Measurements from ENCODE around the gene INO80D.
"Not testable (repeated sequence)": the region's sequence is repeated elsewhere in the genome, so short reads cannot be mapped to it uniquely, and the experiment has no call there.

INO80D gene

GRCh38 chr2:205977699-205978098 lies 108.3 kb downstream of the INO80D start:
- DNase-seq (ENCODE audit: low spot score), result not testable (repeated sequence)

- DNase-seq (ENCODE audit: low spot score), result not testable (repeated sequence)
Measured at GRCh38 chr2:205976934-205977659, 108.9 kb downstream of the INO80D start.

GRCh38 chr2:205976120-205976814 lies 109.7 kb downstream of the INO80D start:
- no peak for DNase-seq (ENCODE audit: low spot score)

GRCh38 chr2:205975082-205975949 lies 110.7 kb downstream of the INO80D start:
- DNase-seq (ENCODE audit: low spot score), result no peak

- DNase-seq (ENCODE audit: low spot score), result no peak
Measured at GRCh38 chr2:205972113-205972512, 113.9 kb downstream of the INO80D start.

- DNase-seq (ENCODE audit: low spot score), result no peak
Measured at GRCh38 chr2:205970348-205970747, 115.6 kb downstream of the INO80D start.

- no peak for DNase-seq (ENCODE audit: low spot score)
Measured at GRCh38 chr2:205969584-205969983, 116.4 kb downstream of the INO80D start.

GRCh38 chr2:205967391-205968075 lies 118.4 kb downstream of the INO80D start:
- DNase-seq (ENCODE audit: low spot score), result no peak

GRCh38 chr2:205965707-205966106 lies 120.3 kb downstream of the INO80D start:
- DNase-seq (ENCODE audit: low spot score), result no peak

- DNase-seq (ENCODE audit: low spot score), result no peak
Measured at GRCh38 chr2:205964111-205964761, 121.7 kb downstream of the INO80D start.

- no peak for DNase-seq (ENCODE audit: low spot score)
Measured at GRCh38 chr2:205959521-205959920, 126.5 kb downstream of the INO80D start.

- peak; percentile 53 for DNase-seq (ENCODE audit: low spot score)
Measured at GRCh38 chr2:205957452-205958154, 128.4 kb downstream of the INO80D start.

- DNase-seq (ENCODE audit: low spot score), result peak; percentile 53
Measured at GRCh38 chr2:205954707-205955106, 131.3 kb downstream of the INO80D start.

- no peak for DNase-seq (ENCODE audit: low spot score)
Measured at GRCh38 chr2:205952282-205952681, 133.7 kb downstream of the INO80D start.

- no peak for DNase-seq (ENCODE audit: low spot score)
Measured at GRCh38 chr2:205948883-205949282, 137.1 kb downstream of the INO80D start.

GRCh38 chr2:205948496-205948837 lies 137.5 kb downstream of the INO80D start:
- DNase-seq (ENCODE audit: low spot score), result no peak

- peak; percentile 78 for DNase-seq (ENCODE audit: low spot score)
Measured at GRCh38 chr2:205947621-205948495, 138.1 kb downstream of the INO80D start.

- DNase-seq (ENCODE audit: low spot score), result no peak
Measured at GRCh38 chr2:205946226-205946625, 139.7 kb downstream of the INO80D start.

Measured in iPS-NIHi11 (cell line).